NCI-H146 treated with DMSO at 0.1 percent for 48 hours (cell line): ENCODE data around the gene JCAD.
A peak's percentile ranks its signal among the peaks of the same experiment; 100 is the strongest.
"Not testable (repeated sequence)": the region's sequence is repeated elsewhere in the genome, so short reads cannot be mapped to it uniquely, and the experiment has no call there.

Experiments
- DNase-seq: peaks from one replicate; lab custom pipeline; 2025; ENCODE audit not compliant: unreplicated experiment; lab: John Stamatoyannopoulos, UW

Gene JCAD

GRCh38 chr10:30059209-30060107 is at the start of gene JCAD:
JCAD (minus strand) TSS chr10:30059586; CDS start chr10:30047812, 11,774 bp downstream.
- DNase-seq, result peak; percentile 36

GRCh38 chr10:30106987-30107386 is 47.6 kb upstream of the JCAD start:
- DNase-seq, result no peak

GRCh38 chr10:30103595-30104320 is 44.4 kb upstream of the JCAD start:
- DNase-seq, result no peak

- not testable (repeated sequence) for DNase-seq
These were observed 40.3 kb upstream of the JCAD start for GRCh38 chr10:30099706-30100105.

- DNase-seq, result no peak
These were observed 39.7 kb upstream of the JCAD start for GRCh38 chr10:30099101-30099500.

- DNase-seq, result no peak
These were observed 39.2 kb upstream of the JCAD start for GRCh38 chr10:30098629-30099028.

GRCh38 chr10:30096564-30096963 is 37.2 kb upstream of the JCAD start:
- no peak for DNase-seq

GRCh38 chr10:30095631-30096422 is 36.4 kb upstream of the JCAD start:
- no peak for DNase-seq

- DNase-seq, result no peak
These were observed 35.2 kb upstream of the JCAD start for GRCh38 chr10:30094601-30095000.

GRCh38 chr10:30093303-30093950 is 34.0 kb upstream of the JCAD start:
- no peak for DNase-seq

- no peak for DNase-seq
These were observed 32.9 kb upstream of the JCAD start for GRCh38 chr10:30092151-30092790.

- DNase-seq, result no peak
These were observed 31.8 kb upstream of the JCAD start for GRCh38 chr10:30091136-30091535.

- peak; percentile 31 for DNase-seq
These were observed 28.8 kb upstream of the JCAD start for GRCh38 chr10:30088178-30088577.

GRCh38 chr10:30083934-30084333 is 24.5 kb upstream of the JCAD start:
- DNase-seq, result no peak

- no peak for DNase-seq
These were observed 21.8 kb upstream of the JCAD start for GRCh38 chr10:30081182-30081581.

GRCh38 chr10:30080161-30080560 is 20.8 kb upstream of the JCAD start:
- DNase-seq, result no peak

- no peak for DNase-seq
These were observed 20.0 kb upstream of the JCAD start for GRCh38 chr10:30079408-30079807.

GRCh38 chr10:30075481-30075880 is 16.1 kb upstream of the JCAD start:
- DNase-seq, result no peak

GRCh38 chr10:30074933-30075332 is 15.5 kb upstream of the JCAD start:
- DNase-seq, result no peak

GRCh38 chr10:30074090-30074489 is 14.7 kb upstream of the JCAD start:
- DNase-seq, result no peak

- no peak for DNase-seq
These were observed 14.3 kb upstream of the JCAD start for GRCh38 chr10:30073767-30074060.
